Stimulated activated naive CD8-positive, alpha-beta T cell treated with anti-CD3 and anti-CD28 coated beads, Interleukin-15, Interleukin-2, amounts not matched to agents 100 ng/mL and 50 ng/mL, for 24 hours (primary cell): ENCODE measurements around the gene RAPGEF5.

Experiments
- H3K27ac Mint-ChIP-seq: one replicate; pipeline ENCODE4 v1.8.0; 2021; ENCODE audit warnings: mild to moderate bottlenecking, mixed read lengths
- H3K27me3 Mint-ChIP-seq: one replicate; pipeline ENCODE4 v1.8.0; 2021; ENCODE audit warnings: mixed read lengths
- H3K36me3 Mint-ChIP-seq: one replicate; pipeline ENCODE4 v1.8.0; 2021; ENCODE audit warnings: low read depth, mixed read lengths
- H3K4me1 Mint-ChIP-seq: one replicate; pipeline ENCODE4 v1.8.0; 2021; ENCODE audit warnings: low read depth, mixed read lengths
- H3K4me3 Mint-ChIP-seq: one replicate; pipeline ENCODE4 v1.8.0; 2021; ENCODE audit warnings: mild to moderate bottlenecking, mixed read lengths
- H3K9me3 Mint-ChIP-seq: one replicate; pipeline ENCODE4 v1.8.0; 2021; ENCODE audit warnings: mixed read lengths

The RAPGEF5 gene

DNA sequence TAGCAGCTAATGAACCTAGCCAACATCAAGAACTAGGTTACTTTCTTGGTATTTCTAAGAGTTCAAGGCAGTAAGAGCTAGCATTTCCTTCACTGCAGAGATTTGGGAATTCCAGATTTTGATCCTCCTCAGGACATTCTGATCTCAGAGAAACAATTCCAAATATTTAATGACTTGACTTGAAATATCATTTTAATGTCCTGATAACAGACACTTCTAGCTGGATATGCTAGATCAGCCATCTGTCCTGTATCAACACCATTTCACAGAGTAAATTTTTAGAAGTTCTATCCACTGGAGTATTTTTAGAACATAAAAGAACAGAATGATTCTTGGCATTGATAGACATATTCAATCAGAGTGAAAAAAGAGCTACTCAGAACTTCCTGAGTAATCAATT is 151.3 kb downstream of the RAPGEF5 start:
- Mint-ChIP-seq H3K4me1 (peaks cover 7% of the 10 kb centered on the region), H3K4me3 (no peak overlapping the region), H3K9me3 (no peaks in the 10 kb centered on the region), H3K27ac (no peak overlapping the region), H3K27me3 (no peaks in the 10 kb centered on the region), H3K36me3 (no peaks in the 10 kb centered on the region)

DNA sequence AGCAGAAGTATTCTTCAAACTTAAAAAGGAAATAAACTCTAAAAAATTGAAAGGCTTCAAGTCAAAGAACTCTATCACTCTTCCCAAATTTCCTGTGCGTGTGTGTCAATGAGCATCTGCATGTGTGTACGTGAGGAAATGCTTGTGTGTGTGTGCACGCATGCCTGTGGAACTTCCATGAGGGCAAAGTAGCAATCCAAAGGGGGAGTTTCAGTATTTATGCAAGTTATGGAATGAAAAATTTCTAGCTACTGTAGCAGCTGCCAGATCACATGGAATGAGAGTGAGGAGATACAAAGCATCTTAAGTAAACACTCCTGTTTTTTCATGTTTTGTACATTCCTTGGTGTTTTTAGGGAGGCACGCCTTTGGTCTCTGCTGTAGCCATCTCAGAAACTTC is 152.6 kb downstream of the RAPGEF5 start:
- Mint-ChIP-seq H3K4me1 (no peaks in the 10 kb centered on the region), H3K27me3 (no peaks in the 10 kb centered on the region), H3K27ac (no peak overlapping the region), H3K36me3 (no peaks in the 10 kb centered on the region), H3K9me3 (no peaks in the 10 kb centered on the region), H3K4me3 (no peak overlapping the region)

DNA sequence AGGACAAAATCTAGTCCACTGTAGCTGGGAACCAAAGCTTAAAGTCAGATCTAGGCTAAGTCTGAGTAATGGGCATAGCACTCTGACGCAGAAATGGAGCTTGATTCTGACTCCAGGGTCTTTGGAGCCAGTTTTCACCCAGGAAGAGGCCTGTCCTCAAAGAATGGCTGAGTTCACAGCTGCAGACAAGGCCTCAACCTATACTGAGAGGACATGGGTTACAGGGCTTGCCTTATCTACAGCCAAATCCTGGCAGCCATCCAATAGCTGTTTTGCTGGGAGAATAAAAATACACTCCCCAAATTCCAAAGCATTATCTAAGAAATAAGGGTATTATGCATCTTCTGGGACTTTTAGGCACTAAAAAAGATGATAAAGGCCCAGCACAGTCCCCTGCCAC is 154.8 kb downstream of the RAPGEF5 start:
- Mint-ChIP-seq H3K4me3 (no peak overlapping the region), H3K4me1 (no peaks in the 10 kb centered on the region), H3K9me3 (no peaks in the 10 kb centered on the region), H3K27ac (no peak overlapping the region), H3K27me3 (no peaks in the 10 kb centered on the region), H3K36me3 (no peaks in the 10 kb centered on the region)

DNA sequence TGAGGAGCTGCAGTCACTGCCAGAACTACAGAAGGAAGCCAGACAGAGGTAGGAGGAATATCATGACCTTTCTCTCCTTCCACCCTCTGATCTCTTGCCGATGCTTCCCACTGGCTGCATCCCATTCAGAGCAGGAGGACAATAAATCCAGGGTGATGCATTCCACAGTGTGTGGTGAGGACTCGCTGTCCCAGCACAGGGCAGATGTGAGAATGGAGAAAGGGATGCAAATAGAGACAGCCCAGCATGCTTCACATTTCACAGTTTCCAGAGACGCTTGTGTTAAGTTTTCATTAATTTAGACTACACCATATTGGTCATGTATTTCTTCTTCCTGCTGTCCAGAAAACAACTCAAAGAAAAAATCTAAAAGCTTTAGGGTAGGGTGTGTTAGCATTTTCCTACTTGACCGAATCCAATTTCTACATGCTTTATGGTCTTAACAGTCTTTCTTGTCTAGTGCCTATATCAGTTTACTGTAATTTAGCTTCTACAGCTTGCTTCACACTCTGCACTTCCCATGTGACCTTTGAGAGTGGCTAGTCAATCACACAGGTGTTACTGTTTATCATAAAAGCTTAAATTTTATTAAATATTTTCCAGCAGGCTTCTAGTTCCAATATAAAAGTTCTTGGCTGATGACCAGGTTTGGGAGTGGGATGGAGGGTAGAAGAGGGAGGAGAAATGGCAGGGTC is 155.6 kb downstream of the RAPGEF5 start:
- Mint-ChIP-seq H3K4me1 (no peaks in the 10 kb centered on the region), H3K9me3 (no peaks in the 10 kb centered on the region), H3K27me3 (no peaks in the 10 kb centered on the region), H3K36me3 (no peaks in the 10 kb centered on the region), H3K27ac (no peak overlapping the region), H3K4me3 (no peak overlapping the region)

DNA sequence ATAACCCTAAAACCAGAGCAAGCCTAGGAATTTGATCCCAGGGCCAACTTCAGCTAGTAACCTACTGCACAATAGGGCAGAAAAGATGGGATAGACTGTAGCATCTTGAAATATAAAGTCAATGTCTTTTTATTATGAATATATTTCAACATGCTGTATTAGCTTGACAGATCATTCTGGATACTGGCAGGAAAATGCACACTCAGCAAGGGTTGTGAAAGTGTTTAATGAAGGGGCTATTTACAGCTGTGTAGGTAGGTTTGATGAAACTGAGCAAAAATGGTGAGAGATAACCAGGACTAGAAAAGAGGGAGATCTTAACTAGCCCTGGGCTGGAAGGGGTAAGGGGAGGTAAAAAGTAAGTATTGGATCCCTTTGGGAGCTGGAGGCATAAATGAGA is 156.2 kb downstream of the RAPGEF5 start:
- H3K4me1 Mint-ChIP-seq: no peaks in the 10 kb centered on the region
- no peaks in the 10 kb centered on the region for H3K27me3 Mint-ChIP-seq
- no peak overlapping the region for H3K4me3 Mint-ChIP-seq
- H3K27ac Mint-ChIP-seq: no peak overlapping the region
- H3K36me3 Mint-ChIP-seq: no peaks in the 10 kb centered on the region
- H3K9me3 Mint-ChIP-seq: no peaks in the 10 kb centered on the region

DNA sequence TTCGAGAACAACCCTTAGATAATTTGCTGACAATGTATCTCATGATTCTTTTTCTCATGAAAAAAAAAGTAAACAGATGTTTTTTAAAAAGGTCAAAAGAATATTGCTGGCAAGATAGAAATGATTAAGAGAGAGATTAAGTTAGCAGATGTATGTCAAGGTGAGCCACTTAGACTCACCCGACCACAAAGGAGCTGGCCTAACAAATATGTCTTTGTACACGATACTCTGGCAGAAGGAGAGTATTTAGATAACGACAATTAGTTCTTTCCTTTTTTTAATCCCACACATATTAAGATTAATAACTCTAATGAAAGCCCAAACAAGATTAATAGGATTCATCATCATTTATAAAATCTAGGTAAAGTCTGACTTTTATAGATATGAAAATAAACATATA is 156.7 kb downstream of the RAPGEF5 start:
- Mint-ChIP-seq H3K27me3 (no peaks in the 10 kb centered on the region), H3K27ac (no peak overlapping the region), H3K36me3 (no peaks in the 10 kb centered on the region), H3K4me1 (no peaks in the 10 kb centered on the region), H3K4me3 (no peak overlapping the region), H3K9me3 (no peaks in the 10 kb centered on the region)

- H3K27me3 Mint-ChIP-seq: no peaks in the 10 kb centered on the region
These were observed 159.6 kb downstream of the RAPGEF5 start for GRCh38 chr7:22197376-22197775.

GRCh38 chr7:22196429-22196828 is 160.5 kb downstream of the RAPGEF5 start:
- Mint-ChIP-seq H3K36me3 (no peaks in the 10 kb centered on the region), H3K27me3 (no peaks in the 10 kb centered on the region), H3K27ac (no peak overlapping the region), H3K4me3 (no peak overlapping the region), H3K9me3 (no peaks in the 10 kb centered on the region), H3K4me1 (no peaks in the 10 kb centered on the region)

More at GRCh38 chr7:22197376-22197775, 159.6 kb downstream of the RAPGEF5 start:
- Mint-ChIP-seq H3K36me3 (no peaks in the 10 kb centered on the region), H3K27ac (no peak overlapping the region), H3K9me3 (no peaks in the 10 kb centered on the region), H3K4me3 (no peak overlapping the region), H3K4me1 (no peaks in the 10 kb centered on the region)

GRCh38 chr7:22195397-22196172 is 161.4 kb downstream of the RAPGEF5 start:
- Mint-ChIP-seq H3K4me1 (no peaks in the 10 kb centered on the region), H3K27ac (no peak overlapping the region), H3K4me3 (no peak overlapping the region), H3K36me3 (no peaks in the 10 kb centered on the region), H3K9me3 (no peaks in the 10 kb centered on the region), H3K27me3 (no peaks in the 10 kb centered on the region)

DNA sequence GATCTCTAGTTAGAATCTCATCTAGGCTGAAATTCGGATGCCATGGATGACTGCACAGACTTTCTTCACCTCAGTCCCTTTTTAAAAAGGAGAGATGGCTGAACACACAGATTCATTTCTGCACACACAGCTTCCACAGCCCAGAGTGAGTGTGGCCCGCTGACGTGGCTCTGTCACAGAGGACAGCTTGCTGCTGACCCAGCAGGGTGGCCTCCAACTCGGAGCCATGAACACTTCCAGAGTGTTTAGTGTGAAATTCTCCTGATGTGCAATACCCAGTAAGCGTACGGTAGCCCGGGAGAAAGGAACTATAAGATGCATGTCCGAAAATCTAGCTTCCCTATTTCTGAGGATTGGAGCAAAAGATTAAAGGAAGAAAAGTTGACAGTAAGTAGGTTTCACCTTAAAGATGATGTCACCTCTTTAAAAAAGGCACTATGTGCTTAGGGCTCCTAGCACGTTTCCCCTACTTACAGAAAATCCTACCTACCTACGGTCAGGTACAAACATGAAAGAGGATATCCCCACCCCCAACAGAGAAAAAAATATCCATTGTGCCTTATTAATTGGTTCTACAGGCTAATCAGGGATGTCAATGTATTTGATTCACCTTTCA is 162.2 kb downstream of the RAPGEF5 start:
- Mint-ChIP-seq H3K27me3 (no peaks in the 10 kb centered on the region), H3K9me3 (no peaks in the 10 kb centered on the region), H3K36me3 (no peaks in the 10 kb centered on the region), H3K4me1 (no peaks in the 10 kb centered on the region), H3K27ac (no peak overlapping the region), H3K4me3 (no peak overlapping the region)

- H3K36me3 Mint-ChIP-seq: no peaks in the 10 kb centered on the region
- no peaks in the 10 kb centered on the region for H3K9me3 Mint-ChIP-seq
- no peaks in the 10 kb centered on the region for H3K27me3 Mint-ChIP-seq
- H3K4me3 Mint-ChIP-seq: no peak overlapping the region
- no peaks in the 10 kb centered on the region for H3K4me1 Mint-ChIP-seq
- no peak overlapping the region for H3K27ac Mint-ChIP-seq
These were observed 163.4 kb downstream of the RAPGEF5 start for GRCh38 chr7:22193450-22193983.

GRCh38 chr7:22192801-22193200 is 164.2 kb downstream of the RAPGEF5 start:
- Mint-ChIP-seq H3K4me3 (no peak overlapping the region), H3K27me3 (no peaks in the 10 kb centered on the region), H3K9me3 (no peaks in the 10 kb centered on the region), H3K27ac (no peak overlapping the region), H3K4me1 (no peaks in the 10 kb centered on the region), H3K36me3 (no peaks in the 10 kb centered on the region)

DNA sequence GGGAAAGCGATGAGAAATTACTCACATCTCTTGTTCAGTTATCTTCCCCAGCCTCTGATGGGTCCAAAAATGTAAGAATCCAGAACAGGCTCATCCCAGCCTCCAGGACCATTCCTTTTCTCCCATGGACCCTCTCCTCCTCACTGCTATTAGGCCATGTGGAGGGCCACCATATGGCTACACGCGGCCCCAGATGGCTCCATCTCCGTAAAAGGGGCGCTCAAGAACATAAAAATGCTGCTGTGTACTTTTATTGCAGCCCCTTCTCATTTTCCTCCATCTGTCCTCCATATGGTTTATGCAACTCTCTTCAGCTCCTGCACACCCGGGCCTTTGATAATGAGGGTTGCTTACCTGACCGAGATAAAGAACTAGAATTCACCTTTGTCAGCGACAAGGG is 166.2 kb downstream of the RAPGEF5 start:
- no peak overlapping the region for H3K27ac Mint-ChIP-seq
- H3K36me3 Mint-ChIP-seq: no peaks in the 10 kb centered on the region
- H3K9me3 Mint-ChIP-seq: no peaks in the 10 kb centered on the region
- H3K4me3 Mint-ChIP-seq: no peak overlapping the region
- H3K27me3 Mint-ChIP-seq: no peaks in the 10 kb centered on the region
- H3K4me1 Mint-ChIP-seq: no peaks in the 10 kb centered on the region

DNA sequence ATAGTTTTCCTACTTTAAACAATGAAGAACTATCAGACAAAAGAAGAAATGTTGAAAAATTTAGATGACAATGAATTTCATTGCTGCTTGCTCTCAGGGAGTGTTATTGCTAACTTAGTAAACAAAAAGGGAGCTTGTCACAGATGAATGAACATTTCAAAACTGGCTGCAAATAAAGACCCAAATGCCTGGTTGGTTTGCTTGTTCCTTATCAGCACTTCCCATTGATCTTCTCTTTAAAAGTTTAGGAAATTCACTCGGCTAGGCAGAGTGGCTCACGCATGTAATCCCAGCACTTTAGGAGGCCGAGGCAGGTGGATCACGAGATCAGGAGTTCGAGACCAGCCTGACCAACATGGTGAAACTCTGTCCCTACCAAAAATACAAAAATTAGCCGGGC is 167.2 kb downstream of the RAPGEF5 start:
- no peak overlapping the region for H3K4me3 Mint-ChIP-seq
- no peaks in the 10 kb centered on the region for H3K9me3 Mint-ChIP-seq
- no peaks in the 10 kb centered on the region for H3K36me3 Mint-ChIP-seq
- no peaks in the 10 kb centered on the region for H3K4me1 Mint-ChIP-seq
- no peak overlapping the region for H3K27ac Mint-ChIP-seq
- peaks cover 3% of the 10 kb centered on the region for H3K27me3 Mint-ChIP-seq

DNA sequence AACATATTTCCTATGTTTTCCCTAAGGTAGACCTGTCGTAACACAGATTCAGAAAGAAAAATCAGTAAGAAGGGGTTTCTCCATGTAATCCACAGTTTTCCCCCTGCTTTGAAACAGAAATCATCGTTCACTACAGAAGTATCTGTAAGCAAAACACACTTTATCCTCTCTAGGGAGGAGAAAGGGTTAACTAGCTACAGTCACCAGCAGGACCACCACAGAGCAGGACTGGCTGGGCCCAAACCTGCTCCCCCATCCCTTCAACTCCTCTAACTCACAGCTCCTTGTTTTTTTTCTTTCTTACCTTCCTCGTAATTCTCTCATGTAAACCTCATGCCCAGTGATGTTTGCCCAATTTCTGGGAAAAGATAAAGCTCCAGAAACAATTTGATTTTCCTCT is 167.7 kb downstream of the RAPGEF5 start:
- Mint-ChIP-seq H3K36me3 (no peaks in the 10 kb centered on the region), H3K4me3 (no peak overlapping the region), H3K4me1 (no peaks in the 10 kb centered on the region), H3K9me3 (no peaks in the 10 kb centered on the region), H3K27ac (no peak overlapping the region), H3K27me3 (peaks cover 3% of the 10 kb centered on the region)
